VCaP (cell line): ENCODE measurements around the gene AIRE.

Source experiments
- H3K27ac ChIP-seq: fragments of 450-650 bp; 2 replicates; pipeline ENCODE4 v1.5.1; 2017
- TF ChIP-seq, protein P1 (sequence below): fragments of 450-650 bp; conservative IDR thresholded peaks from 2 replicates; pipeline ENCODE4 v1.5.1; 2017; ENCODE audit warnings: mild to moderate bottlenecking, moderate library complexity

AIRE gene

DNA sequence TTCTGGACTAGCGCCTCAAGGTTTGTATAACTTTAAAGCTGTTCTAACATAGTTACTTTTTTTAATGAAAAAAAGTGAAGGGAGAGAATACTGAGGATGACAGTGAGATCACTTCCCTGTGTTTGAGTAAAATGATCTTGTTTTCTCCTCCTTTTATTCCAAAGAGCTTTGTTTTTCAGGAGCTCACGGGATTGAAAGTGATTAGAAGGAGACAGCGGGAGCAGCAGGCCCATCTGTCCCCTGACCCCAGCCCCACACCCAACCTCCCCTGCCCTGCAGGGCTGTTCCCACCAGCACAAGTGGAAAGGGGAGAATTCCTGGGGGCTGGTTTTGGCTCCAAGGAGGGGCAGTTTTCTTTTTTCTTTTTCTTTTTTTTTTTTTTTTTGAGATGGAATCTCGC, 21.9 kb upstream of the AIRE start:
- TF ChIP-seq, protein P1, sequence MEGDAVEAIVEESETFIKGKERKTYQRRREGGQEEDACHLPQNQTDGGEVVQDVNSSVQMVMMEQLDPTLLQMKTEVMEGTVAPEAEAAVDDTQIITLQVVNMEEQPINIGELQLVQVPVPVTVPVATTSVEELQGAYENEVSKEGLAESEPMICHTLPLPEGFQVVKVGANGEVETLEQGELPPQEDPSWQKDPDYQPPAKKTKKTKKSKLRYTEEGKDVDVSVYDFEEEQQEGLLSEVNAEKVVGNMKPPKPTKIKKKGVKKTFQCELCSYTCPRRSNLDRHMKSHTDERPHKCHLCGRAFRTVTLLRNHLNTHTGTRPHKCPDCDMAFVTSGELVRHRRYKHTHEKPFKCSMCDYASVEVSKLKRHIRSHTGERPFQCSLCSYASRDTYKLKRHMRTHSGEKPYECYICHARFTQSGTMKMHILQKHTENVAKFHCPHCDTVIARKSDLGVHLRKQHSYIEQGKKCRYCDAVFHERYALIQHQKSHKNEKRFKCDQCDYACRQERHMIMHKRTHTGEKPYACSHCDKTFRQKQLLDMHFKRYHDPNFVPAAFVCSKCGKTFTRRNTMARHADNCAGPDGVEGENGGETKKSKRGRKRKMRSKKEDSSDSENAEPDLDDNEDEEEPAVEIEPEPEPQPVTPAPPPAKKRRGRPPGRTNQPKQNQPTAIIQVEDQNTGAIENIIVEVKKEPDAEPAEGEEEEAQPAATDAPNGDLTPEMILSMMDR, result no peak
- H3K27ac ChIP-seq, result no peak overlapping the region

DNA sequence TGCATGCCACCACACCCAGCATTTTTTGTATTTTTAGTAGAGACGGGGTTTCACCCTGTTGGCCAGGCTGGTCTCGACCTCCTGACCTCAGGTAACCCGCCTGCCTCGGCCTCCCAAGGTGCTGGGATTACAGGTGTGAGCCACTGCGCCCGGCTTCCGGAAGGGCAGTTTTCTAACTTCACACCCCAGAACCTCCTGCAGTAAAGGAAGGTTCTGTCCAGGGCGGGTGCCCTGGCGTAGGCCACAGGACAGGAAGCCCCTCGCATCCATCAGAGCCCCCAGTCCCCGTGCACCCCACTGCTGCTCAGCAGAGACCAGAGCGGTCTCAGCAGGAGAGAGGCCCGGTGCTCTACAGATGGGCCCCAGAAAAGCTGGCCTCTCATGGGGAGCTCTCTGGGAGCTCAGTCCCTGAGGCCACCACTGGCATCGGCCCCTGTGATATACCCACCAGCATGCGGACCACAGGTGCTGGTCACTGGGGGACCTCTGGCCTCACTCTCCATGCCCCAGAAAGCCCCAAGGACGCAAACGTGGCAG, 19.9 kb upstream of the AIRE start:
- TF ChIP-seq, protein P1, result no peak
- H3K27ac ChIP-seq, result no peak overlapping the region

DNA sequence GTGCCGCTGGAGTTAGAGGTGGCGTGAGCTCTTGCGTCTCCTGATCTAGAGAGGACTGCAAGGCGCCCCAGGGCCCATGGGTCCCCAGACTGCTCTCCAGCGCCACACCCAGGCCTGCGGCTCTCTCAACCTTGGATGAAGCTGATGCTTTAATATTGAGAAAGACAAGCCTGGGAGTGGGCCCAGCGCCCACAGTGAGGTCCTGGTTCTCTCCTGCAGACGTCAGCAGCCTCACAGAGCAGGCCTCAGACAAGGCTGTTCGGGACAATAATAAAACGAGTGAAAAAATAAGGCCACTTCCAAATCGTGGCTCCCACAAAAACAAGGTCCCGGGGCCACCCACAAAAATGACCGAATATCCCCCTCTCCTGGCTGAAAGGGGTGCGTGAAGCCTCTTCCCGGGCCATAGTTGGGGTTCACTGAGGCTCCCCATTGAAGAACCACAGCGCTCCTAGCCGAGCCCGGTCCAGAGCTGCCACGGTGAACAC, 18.0 kb upstream of the AIRE start:
- TF ChIP-seq, protein P1, result no peak
- no peak overlapping the region for H3K27ac ChIP-seq

DNA sequence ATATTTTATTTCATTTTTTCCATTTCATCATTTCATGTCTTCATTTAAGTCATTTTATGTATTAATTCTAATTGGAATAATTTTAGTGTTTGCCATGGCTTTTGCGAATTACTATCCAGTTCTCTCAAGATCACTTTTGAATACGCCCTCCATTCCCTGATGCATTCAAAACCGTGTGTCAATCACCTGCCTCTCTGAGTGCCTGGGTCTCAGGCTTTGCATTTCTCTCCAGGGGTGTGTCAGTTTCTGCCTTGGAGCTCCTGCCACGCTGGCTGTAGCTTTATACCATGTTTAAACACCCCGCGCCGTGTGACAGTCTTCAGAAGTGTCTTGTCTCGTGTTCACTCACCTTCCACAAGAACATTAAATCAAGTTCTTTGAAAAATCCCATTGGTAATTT, 16.6 kb upstream of the AIRE start:
- TF ChIP-seq, protein P1, result no peak
- H3K27ac ChIP-seq, result no peak overlapping the region

DNA sequence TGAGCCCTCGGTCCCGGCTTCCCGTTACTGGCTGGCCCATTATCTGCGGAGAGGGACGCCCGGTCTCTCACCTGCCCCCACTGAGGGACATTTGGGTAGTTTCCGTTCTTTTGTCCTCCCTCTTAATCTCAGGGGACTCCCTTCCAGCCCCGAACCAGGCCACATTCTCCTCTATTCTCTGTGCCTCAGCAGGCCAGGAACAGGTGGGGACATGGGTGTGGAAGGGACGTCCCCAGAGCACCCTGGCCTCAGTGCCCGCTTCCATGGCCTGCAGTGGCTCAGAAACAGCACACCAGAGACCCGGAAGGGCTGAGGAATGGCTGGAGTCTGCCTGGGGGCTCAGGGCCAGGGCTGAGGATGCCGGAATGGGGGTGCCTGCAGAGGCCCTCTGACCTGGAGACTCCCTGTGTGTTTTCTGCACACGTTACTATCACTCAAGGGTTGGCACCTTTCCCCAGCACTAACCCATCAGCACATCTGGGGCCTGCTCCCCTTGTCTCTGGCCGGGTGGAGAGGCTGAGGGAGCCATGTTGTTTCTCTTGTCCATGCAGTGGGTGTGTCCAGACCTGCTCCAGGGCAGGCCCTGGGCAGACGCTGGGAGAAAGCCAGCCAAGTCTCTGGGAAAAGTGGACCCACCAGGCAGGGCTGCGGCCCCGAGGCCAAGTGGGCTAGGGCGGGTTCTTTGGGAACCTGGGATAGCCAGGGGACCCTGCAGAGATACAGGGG, 14.0 kb upstream of the AIRE start:
- TF ChIP-seq, protein P1, result no peak
- H3K27ac ChIP-seq, result no peak overlapping the region

DNA sequence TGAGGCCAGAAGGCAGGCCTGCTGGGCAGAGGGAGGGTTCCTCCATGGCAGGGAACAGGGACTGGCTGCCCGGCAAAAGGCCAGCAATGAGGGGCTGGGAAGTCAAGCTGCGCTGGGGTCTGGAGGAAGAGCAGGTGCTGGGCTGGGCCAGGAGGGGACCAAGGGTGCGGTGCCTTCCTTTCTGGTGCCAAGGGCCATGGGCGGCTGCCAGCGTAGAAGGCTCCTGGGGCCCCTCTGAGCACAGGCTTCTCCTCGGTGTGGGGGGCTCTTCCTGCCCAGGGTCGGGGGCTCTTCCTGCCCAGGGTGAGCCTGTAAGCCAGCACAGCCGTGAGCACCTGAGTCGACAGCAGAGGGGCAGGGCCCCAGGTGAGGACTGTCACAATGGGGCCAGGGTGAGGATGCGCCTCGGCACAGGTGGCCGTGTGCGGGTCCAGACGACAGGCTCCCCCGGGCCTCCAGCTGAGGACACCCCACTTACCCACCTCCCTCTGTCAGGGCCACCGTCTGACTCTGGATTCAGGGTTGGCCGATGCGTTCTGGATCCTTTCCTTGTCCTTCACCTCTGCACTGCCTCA, 13.3 kb upstream of the AIRE start:
- TF ChIP-seq, protein P1, result no peak
- H3K27ac ChIP-seq, result no peak overlapping the region

DNA sequence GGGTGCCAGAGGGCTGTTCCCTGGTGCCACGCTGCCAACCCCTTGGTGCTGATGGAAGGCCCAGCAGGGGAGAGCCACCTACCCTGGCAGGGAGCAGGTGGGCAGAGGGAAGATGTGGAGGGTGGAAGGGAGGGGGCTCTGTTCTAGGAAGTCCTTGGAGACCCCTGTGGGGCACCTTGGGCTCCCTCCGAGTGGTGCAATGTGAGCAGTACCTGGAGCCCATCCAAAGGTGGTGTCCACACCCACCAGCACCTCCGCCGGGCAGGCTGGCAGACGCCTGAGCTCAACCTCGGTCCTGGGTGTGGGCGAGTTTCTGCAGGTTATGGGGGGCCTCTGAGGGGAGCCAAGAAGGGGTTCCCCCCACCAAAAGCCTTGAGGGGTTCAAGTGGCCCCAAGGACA, 12.6 kb upstream of the AIRE start:
- TF ChIP-seq, protein P1, result no peak
- H3K27ac ChIP-seq, result no peak overlapping the region
